WTC11 (cell line): ENCODE results near the gene CTIF.
"Not testable (repeated sequence)": the region's sequence is repeated elsewhere in the genome, so short reads cannot be mapped to it uniquely, and the experiment has no call there.

ENCODE experiments used
- NR2C2 ChIP-seq: sonication (generic); formaldehyde crosslinking; IDR thresholded peaks from 2 replicates; pipeline ENCODE4 v1.8.0; 2022; ENCODE audit warnings: mild to moderate bottlenecking, missing genetic modification reagents
- TF ChIP-seq, protein P1 (sequence below): fragments of 250-450 bp; sonication (Bioruptor Pico); IDR thresholded peaks from 2 replicates; pipeline ENCODE4 v1.8.0; 2021; ENCODE audit warnings: mild to moderate bottlenecking
- TF ChIP-seq, protein P2 (sequence below): fragments of 200-600 bp; IDR thresholded peaks from 2 replicates; pipeline ENCODE4 v1.8.0; 2022; ENCODE audit warnings: antibody characterized with exemption
- TF ChIP-seq, protein P3 (sequence below): sonication (generic); formaldehyde crosslinking; IDR thresholded peaks from 2 replicates; pipeline ENCODE4 v1.8.0; 2022; ENCODE audit warnings: mild to moderate bottlenecking, missing genetic modification reagents
- TF ChIP-seq, protein P4 (sequence below): sonication (generic); formaldehyde crosslinking; IDR thresholded peaks from 2 replicates; pipeline ENCODE4 v1.8.0; 2022; ENCODE audit warnings: mild to moderate bottlenecking, missing genetic modification reagents

DNA sequence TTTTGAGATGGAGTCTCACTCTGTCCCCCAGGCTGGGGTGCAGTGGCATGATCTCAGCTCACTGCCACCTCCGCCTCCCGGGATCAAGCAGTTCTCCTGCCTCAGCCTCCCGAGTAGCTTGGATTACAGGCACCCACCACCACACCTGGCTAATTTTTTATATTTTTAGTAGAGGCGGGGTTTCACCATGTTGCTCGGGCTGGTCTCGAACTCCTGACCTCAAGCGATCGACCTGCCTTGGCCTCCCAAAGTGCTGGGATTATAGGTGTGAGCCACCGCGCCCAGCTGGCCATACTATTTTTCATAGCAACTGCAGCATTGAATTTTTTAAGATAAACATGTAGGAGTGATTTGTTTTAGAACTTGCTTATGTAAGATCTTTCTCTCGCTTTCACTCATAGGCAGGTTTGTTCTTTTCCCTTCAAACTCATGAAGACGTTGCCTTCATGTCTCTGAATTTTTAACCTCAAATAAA, 273.2 kb downstream of the CTIF start:
- TF ChIP-seq, protein P1, sequence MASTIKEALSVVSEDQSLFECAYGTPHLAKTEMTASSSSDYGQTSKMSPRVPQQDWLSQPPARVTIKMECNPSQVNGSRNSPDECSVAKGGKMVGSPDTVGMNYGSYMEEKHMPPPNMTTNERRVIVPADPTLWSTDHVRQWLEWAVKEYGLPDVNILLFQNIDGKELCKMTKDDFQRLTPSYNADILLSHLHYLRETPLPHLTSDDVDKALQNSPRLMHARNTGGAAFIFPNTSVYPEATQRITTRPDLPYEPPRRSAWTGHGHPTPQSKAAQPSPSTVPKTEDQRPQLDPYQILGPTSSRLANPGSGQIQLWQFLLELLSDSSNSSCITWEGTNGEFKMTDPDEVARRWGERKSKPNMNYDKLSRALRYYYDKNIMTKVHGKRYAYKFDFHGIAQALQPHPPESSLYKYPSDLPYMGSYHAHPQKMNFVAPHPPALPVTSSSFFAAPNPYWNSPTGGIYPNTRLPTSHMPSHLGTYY (CRISPR knock-in tag), result not testable (repeated sequence)
- TF ChIP-seq, protein P2, sequence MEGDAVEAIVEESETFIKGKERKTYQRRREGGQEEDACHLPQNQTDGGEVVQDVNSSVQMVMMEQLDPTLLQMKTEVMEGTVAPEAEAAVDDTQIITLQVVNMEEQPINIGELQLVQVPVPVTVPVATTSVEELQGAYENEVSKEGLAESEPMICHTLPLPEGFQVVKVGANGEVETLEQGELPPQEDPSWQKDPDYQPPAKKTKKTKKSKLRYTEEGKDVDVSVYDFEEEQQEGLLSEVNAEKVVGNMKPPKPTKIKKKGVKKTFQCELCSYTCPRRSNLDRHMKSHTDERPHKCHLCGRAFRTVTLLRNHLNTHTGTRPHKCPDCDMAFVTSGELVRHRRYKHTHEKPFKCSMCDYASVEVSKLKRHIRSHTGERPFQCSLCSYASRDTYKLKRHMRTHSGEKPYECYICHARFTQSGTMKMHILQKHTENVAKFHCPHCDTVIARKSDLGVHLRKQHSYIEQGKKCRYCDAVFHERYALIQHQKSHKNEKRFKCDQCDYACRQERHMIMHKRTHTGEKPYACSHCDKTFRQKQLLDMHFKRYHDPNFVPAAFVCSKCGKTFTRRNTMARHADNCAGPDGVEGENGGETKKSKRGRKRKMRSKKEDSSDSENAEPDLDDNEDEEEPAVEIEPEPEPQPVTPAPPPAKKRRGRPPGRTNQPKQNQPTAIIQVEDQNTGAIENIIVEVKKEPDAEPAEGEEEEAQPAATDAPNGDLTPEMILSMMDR, result not testable (repeated sequence)
- TF ChIP-seq, protein P3, sequence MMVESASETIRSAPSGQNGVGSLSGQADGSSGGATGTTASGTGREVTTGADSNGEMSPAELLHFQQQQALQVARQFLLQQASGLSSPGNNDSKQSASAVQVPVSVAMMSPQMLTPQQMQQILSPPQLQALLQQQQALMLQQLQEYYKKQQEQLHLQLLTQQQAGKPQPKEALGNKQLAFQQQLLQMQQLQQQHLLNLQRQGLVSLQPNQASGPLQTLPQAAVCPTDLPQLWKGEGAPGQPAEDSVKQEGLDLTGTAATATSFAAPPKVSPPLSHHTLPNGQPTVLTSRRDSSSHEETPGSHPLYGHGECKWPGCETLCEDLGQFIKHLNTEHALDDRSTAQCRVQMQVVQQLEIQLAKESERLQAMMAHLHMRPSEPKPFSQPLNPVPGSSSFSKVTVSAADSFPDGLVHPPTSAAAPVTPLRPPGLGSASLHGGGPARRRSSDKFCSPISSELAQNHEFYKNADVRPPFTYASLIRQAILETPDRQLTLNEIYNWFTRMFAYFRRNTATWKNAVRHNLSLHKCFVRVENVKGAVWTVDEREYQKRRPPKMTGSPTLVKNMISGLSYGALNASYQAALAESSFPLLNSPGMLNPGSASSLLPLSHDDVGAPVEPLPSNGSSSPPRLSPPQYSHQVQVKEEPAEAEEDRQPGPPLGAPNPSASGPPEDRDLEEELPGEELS (CRISPR knock-in tag), result not testable (repeated sequence)
- TF ChIP-seq, protein P4, sequence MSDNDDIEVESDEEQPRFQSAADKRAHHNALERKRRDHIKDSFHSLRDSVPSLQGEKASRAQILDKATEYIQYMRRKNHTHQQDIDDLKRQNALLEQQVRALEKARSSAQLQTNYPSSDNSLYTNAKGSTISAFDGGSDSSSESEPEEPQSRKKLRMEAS (CRISPR knock-in tag), result not testable (repeated sequence)
- not testable (repeated sequence) for TF ChIP-seq NR2C2 (CRISPR knock-in tag)
